ENCODE data around the gene SLC6A5.
A peak's percentile ranks its signal among the peaks of the same experiment; 100 is the strongest.

Gene SLC6A5

GRCh38 chr11:20671856-20672546, 72.6 kb downstream of the SLC6A5 start:
- peak; percentile 69 for DNase-seq

GRCh38 chr11:20672575-20672974, 73.2 kb downstream of the SLC6A5 start:
- DNase-seq: no peak

GRCh38 chr11:20676658-20677057, 77.2 kb downstream of the SLC6A5 start:
- no peak for DNase-seq

GRCh38 chr11:20688761-20689160, 89.4 kb downstream of the SLC6A5 start:
- no peak for DNase-seq

- DNase-seq: no peak
These were observed 108.5 kb downstream of the SLC6A5 start for GRCh38 chr11:20707876-20708275.
